WTC11 (cell line): ENCODE results near the gene SLC36A1.

Experiments used
- CTCF ChIP-seq: fragments of 200-600 bp; IDR thresholded peaks from 2 replicates; pipeline ENCODE4 v1.8.0; 2022; ENCODE audit warnings: antibody characterized with exemption
- HMGXB4 ChIP-seq: sonication (generic); formaldehyde crosslinking; IDR thresholded peaks from 2 replicates; pipeline ENCODE4 v1.8.1; 2023; ENCODE audit warnings: mild to moderate bottlenecking, moderate library complexity, missing genetic modification reagents
- ZNF263 ChIP-seq: sonication (generic); formaldehyde crosslinking; IDR thresholded peaks from 2 replicates; pipeline ENCODE4 v1.8.1; 2022; ENCODE audit warnings: low read depth, mild to moderate bottlenecking, moderate library complexity, missing genetic modification reagents
- TF ChIP-seq, protein P1 (sequence below): sonication (generic); formaldehyde crosslinking; IDR thresholded peaks from 2 replicates; pipeline ENCODE4 v1.8.0; 2022; ENCODE audit warnings: mild to moderate bottlenecking, missing genetic modification reagents
- TF ChIP-seq, protein P2 (sequence below): sonication (generic); formaldehyde crosslinking; IDR thresholded peaks from 2 replicates; pipeline ENCODE4 v1.8.1; 2023; ENCODE audit warnings: mild to moderate bottlenecking, missing genetic modification reagents, moderate library complexity
- TF ChIP-seq, protein P3 (sequence below): sonication (generic); formaldehyde crosslinking; IDR thresholded peaks from 2 replicates; pipeline ENCODE4 v1.8.0; 2022; ENCODE audit warnings: mild to moderate bottlenecking, missing genetic modification reagents

GRCh38 chr5:151450605-151451004 is 3.2 kb downstream of the SLC36A1 start:
- TF ChIP-seq CTCF (no peak), HMGXB4 (CRISPR knock-in tag) (no peak), ZNF263 (CRISPR knock-in tag) (no peak)
- TF ChIP-seq, protein P1, sequence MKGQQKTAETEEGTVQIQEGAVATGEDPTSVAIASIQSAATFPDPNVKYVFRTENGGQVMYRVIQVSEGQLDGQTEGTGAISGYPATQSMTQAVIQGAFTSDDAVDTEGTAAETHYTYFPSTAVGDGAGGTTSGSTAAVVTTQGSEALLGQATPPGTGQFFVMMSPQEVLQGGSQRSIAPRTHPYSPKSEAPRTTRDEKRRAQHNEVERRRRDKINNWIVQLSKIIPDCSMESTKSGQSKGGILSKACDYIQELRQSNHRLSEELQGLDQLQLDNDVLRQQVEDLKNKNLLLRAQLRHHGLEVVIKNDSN (CRISPR knock-in tag), result no peak
- TF ChIP-seq, protein P2, sequence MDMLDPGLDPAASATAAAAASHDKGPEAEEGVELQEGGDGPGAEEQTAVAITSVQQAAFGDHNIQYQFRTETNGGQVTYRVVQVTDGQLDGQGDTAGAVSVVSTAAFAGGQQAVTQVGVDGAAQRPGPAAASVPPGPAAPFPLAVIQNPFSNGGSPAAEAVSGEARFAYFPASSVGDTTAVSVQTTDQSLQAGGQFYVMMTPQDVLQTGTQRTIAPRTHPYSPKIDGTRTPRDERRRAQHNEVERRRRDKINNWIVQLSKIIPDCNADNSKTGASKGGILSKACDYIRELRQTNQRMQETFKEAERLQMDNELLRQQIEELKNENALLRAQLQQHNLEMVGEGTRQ (CRISPR knock-in tag), result no peak
- TF ChIP-seq, protein P3, sequence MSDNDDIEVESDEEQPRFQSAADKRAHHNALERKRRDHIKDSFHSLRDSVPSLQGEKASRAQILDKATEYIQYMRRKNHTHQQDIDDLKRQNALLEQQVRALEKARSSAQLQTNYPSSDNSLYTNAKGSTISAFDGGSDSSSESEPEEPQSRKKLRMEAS (CRISPR knock-in tag), result no peak
